ENCODE measurements around the gene SHC2. TPM values are rescaled to one million over a fixed set of nuclear protein-coding genes. Genes with fewer than 3 reads are reported as not detected.

Gene SHC2
- total RNA-seq, 1 experiment from 2014 or later = 1.1 TPM

- H3K9me3 ChIP-seq (ENCODE audit: low read depth, low read length, poor library complexity, severe bottlenecking) = no peaks in the 10 kb centered on the region
- CTCF ChIA-PET = no interaction called here
- no peak overlapping the region for H3K27ac ChIP-seq (ENCODE audit: low read depth, low read length, poor library complexity, severe bottlenecking)
- H3K27me3 ChIP-seq (replicated peaks; ENCODE audit: insufficient read depth, low read depth, low read length, poor library complexity) = no peaks in the 10 kb centered on the region
- no peak for DNase-seq (ENCODE audit: low spot score)
- BruUV-seq (replicated peaks) = no TSS peak
- no peaks in the 10 kb centered on the region for H3K4me1 ChIP-seq (ENCODE audit: insufficient read depth, low read length, poor library complexity, severe bottlenecking)
- H3K4me3 ChIP-seq (ENCODE audit: low read depth, low read length, poor library complexity, severe bottlenecking) = no peak overlapping the region
- POLR2A ChIA-PET (ENCODE audit: low non-redundant PET) = no interaction called here
- no peak for TF ChIP-seq EZH2 (IDR thresholded peaks at IDR 0.05; ENCODE audit: borderline replicate concordance, low read depth, low read length, poor library complexity, severe bottlenecking)
- TF ChIP-seq CTCF (conservative IDR thresholded peaks at IDR 0.05; ENCODE audit: low read depth, low read length) = no peak
- no peaks in the 10 kb centered on the region for H3K36me3 ChIP-seq (ENCODE audit: insufficient read depth, low read length, poor library complexity, severe bottlenecking)
- intact Hi-C loops (cut with micrococcal nuclease; ENCODE audit: unreplicated experiment) = no loop called here
Observed at GRCh38 chr19:379796-380195, 81.0 kb downstream of the SHC2 start.

- Histone ChIP-seq H3K27me3 (replicated peaks; ENCODE audit: insufficient read depth, low read depth, low read length, poor library complexity) (no peaks in the 10 kb centered on the region), H3K4me1 (ENCODE audit: insufficient read depth, low read length, poor library complexity, severe bottlenecking) (no peaks in the 10 kb centered on the region), H3K9me3 (ENCODE audit: low read depth, low read length, poor library complexity, severe bottlenecking) (no peaks in the 10 kb centered on the region), H3K27ac (ENCODE audit: low read depth, low read length, poor library complexity, severe bottlenecking) (no peak overlapping the region), H3K4me3 (ENCODE audit: low read depth, low read length, poor library complexity, severe bottlenecking) (no peak overlapping the region), H3K36me3 (ENCODE audit: insufficient read depth, low read length, poor library complexity, severe bottlenecking) (no peaks in the 10 kb centered on the region)
- POLR2A ChIA-PET (ENCODE audit: low non-redundant PET) = no interaction called here
- BruUV-seq (replicated peaks) = no TSS peak
- DNase-seq (ENCODE audit: low spot score) = no peak
- intact Hi-C loops (cut with micrococcal nuclease; ENCODE audit: unreplicated experiment) = no loop called here
- no peak for TF ChIP-seq EZH2 (IDR thresholded peaks at IDR 0.05; ENCODE audit: borderline replicate concordance, low read depth, low read length, poor library complexity, severe bottlenecking)
- TF ChIP-seq CTCF (conservative IDR thresholded peaks at IDR 0.05; ENCODE audit: low read depth, low read length) = no peak
- CTCF ChIA-PET = no interaction called here
Observed at GRCh38 chr19:378706-379105, 82.1 kb downstream of the SHC2 start.

GRCh38 chr19:377801-378581 lies 82.8 kb downstream of the SHC2 start:
- BruUV-seq (replicated peaks) = no TSS peak
- DNase-seq (ENCODE audit: low spot score) = no peak
- no peak for TF ChIP-seq EZH2 (IDR thresholded peaks at IDR 0.05; ENCODE audit: borderline replicate concordance, low read depth, low read length, poor library complexity, severe bottlenecking)
- TF ChIP-seq CTCF (conservative IDR thresholded peaks at IDR 0.05; ENCODE audit: low read depth, low read length) = no peak
- H3K9me3 ChIP-seq (ENCODE audit: low read depth, low read length, poor library complexity, severe bottlenecking) = no peaks in the 10 kb centered on the region
- H3K4me3 ChIP-seq (ENCODE audit: low read depth, low read length, poor library complexity, severe bottlenecking) = no peak overlapping the region
- H3K27ac ChIP-seq (ENCODE audit: low read depth, low read length, poor library complexity, severe bottlenecking) = no peak overlapping the region
- ChIA-PET CTCF (no interaction called here), POLR2A (ENCODE audit: low non-redundant PET) (no interaction called here)
- intact Hi-C loops (cut with micrococcal nuclease; ENCODE audit: unreplicated experiment) = no loop called here
- no peaks in the 10 kb centered on the region for H3K36me3 ChIP-seq (ENCODE audit: insufficient read depth, low read length, poor library complexity, severe bottlenecking)
- H3K4me1 ChIP-seq (ENCODE audit: insufficient read depth, low read length, poor library complexity, severe bottlenecking) = no peaks in the 10 kb centered on the region
- no peaks in the 10 kb centered on the region for H3K27me3 ChIP-seq (replicated peaks; ENCODE audit: insufficient read depth, low read depth, low read length, poor library complexity)
